Measurements from ENCODE around the gene CDKL5. TPM values are rescaled to one million over a fixed set of nuclear protein-coding genes. Genes with fewer than 3 reads are reported as not detected.

CDKL5 gene
- total RNA-seq, 4 donors from 2014 or later, result 5.1 to 11.8 (median 7.4) TPM

GRCh38 chrX:18565727-18566126 lies 140.3 kb downstream of the CDKL5 start:
- Histone ChIP-seq H3K27ac (no peak overlapping the region), H3K27me3 (no peaks in the 10 kb centered on the region), H3K36me3 (no peaks in the 10 kb centered on the region), H3K9me3 (no peaks in the 10 kb centered on the region), H3K4me1 (no peaks in the 10 kb centered on the region), H3K4me3 (no peak overlapping the region)
- TF ChIP-seq POLR2AphosphoS5 (IDR thresholded peaks at IDR 0.05) (no peak), POLR2A (IDR thresholded peaks at IDR 0.05) (no peak), EP300 (IDR thresholded peaks at IDR 0.05) (no peak), CTCF (IDR thresholded peaks at IDR 0.05) (no peak)
- 77% methylated on average over 1 of the region's 1 CpG for WGBS
- no peak for DNase-seq (ENCODE audit: low spot score in 2 of 2)

GRCh38 chrX:18566748-18567147 lies 141.3 kb downstream of the CDKL5 start:
- no peaks in the 10 kb centered on the region for H3K27me3 ChIP-seq
- WGBS, result 89% methylated on average over 3 of the region's 3 CpGs

GRCh38 chrX:18573556-18573955 lies 148.1 kb downstream of the CDKL5 start:
- Histone ChIP-seq H3K27ac (no peak overlapping the region), H3K4me3 (no peak overlapping the region), H3K27me3 (no peaks in the 10 kb centered on the region), H3K9me3 (no peaks in the 10 kb centered on the region), H3K4me1 (no peaks in the 10 kb centered on the region), H3K36me3 (no peaks in the 10 kb centered on the region)
- no peak for DNase-seq (ENCODE audit: low spot score in 2 of 2)
- WGBS, result 79% methylated on average over 3 of the region's 3 CpGs
- TF ChIP-seq EP300 (IDR thresholded peaks at IDR 0.05), result no peak
- no peak for TF ChIP-seq POLR2A (IDR thresholded peaks at IDR 0.05)
- no peak for TF ChIP-seq CTCF (IDR thresholded peaks at IDR 0.05)
- no peak for TF ChIP-seq POLR2AphosphoS5 (IDR thresholded peaks at IDR 0.05)

More at GRCh38 chrX:18566748-18567147, 141.3 kb downstream of the CDKL5 start:
- H3K9me3 ChIP-seq, result no peaks in the 10 kb centered on the region
- H3K4me1 ChIP-seq, result no peaks in the 10 kb centered on the region
- no peak for TF ChIP-seq POLR2AphosphoS5 (IDR thresholded peaks at IDR 0.05)
- no peak for TF ChIP-seq EP300 (IDR thresholded peaks at IDR 0.05)
- TF ChIP-seq POLR2A (IDR thresholded peaks at IDR 0.05), result no peak
- TF ChIP-seq CTCF (IDR thresholded peaks at IDR 0.05), result no peak
- no peaks in the 10 kb centered on the region for H3K36me3 ChIP-seq
- no peak overlapping the region for H3K27ac ChIP-seq
- H3K4me3 ChIP-seq, result no peak overlapping the region
- DNase-seq (ENCODE audit: low spot score in 2 of 2), result no peak

DNA sequence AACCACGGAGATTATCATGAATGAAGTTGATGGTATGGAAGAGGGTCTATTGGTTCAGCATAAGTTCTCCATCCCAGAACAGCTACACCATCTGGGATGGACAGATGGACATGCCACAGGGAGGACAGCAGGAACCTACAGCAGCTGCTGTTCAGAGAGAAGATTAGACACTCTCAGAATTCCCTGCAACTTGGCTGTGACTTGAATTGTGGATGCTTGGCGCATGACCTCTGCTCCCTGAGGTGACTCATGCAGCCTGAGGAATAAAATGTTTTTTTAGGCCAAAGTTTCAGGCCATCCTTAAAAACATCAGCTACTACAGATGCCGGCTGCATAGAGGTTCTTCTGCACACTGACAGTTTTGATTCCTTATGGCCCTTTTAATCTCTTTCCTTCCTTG lies 149.2 kb downstream of the CDKL5 start:
- Histone ChIP-seq H3K27me3 (no peaks in the 10 kb centered on the region), H3K9me3 (no peaks in the 10 kb centered on the region), H3K36me3 (no peaks in the 10 kb centered on the region), H3K4me3 (no peak overlapping the region), H3K27ac (no peak overlapping the region), H3K4me1 (no peaks in the 10 kb centered on the region)
- no peak for TF ChIP-seq POLR2A (IDR thresholded peaks at IDR 0.05)
- no peak for TF ChIP-seq EP300 (IDR thresholded peaks at IDR 0.05)
- no peak for TF ChIP-seq CTCF (IDR thresholded peaks at IDR 0.05)
- no peak for TF ChIP-seq POLR2AphosphoS5 (IDR thresholded peaks at IDR 0.05)
- DNase-seq (ENCODE audit: low spot score in 2 of 2), result no peak
- 77% methylated on average over 3 of the region's 3 CpGs for WGBS

DNA sequence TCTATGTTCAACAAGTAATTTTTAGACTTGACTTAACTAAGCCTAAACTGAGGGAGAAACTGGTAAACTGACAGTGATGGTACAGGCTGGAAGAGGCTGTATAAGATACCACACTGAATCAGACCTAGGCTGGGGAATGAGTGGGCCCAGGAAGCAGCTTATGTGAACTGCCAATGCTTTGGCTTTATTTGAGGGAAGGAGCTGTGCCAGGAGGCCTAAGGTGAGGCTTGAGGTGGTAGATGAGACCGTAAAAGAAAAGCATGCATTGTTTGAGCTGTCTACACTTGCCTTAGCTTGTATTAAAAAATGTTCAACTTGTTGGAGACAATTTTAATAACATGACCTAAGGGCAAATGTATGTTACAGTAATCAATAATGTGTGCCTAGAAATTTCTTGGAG lies 150.3 kb downstream of the CDKL5 start:
- no peaks in the 10 kb centered on the region for H3K9me3 ChIP-seq
- DNase-seq (ENCODE audit: low spot score in 2 of 2), result no peak
- TF ChIP-seq POLR2AphosphoS5 (IDR thresholded peaks at IDR 0.05) (no peak), CTCF (IDR thresholded peaks at IDR 0.05) (no peak), POLR2A (IDR thresholded peaks at IDR 0.05) (no peak), EP300 (IDR thresholded peaks at IDR 0.05) (no peak)
- H3K4me1 ChIP-seq, result no peaks in the 10 kb centered on the region
- no peak overlapping the region for H3K27ac ChIP-seq
- no peaks in the 10 kb centered on the region for H3K27me3 ChIP-seq
- 38% methylated on average over 1 of the region's 1 CpG for WGBS
- no peak overlapping the region for H3K4me3 ChIP-seq
- H3K36me3 ChIP-seq, result no peaks in the 10 kb centered on the region
